Kidney glomerular epithelial cell (primary cell): Measurements from ENCODE around the gene ANKRD62.

Experiments
- DNase-seq: peaks from one replicate; lab custom pipeline; 2025; lab: John Stamatoyannopoulos, UW

ANKRD62 gene

DNA sequence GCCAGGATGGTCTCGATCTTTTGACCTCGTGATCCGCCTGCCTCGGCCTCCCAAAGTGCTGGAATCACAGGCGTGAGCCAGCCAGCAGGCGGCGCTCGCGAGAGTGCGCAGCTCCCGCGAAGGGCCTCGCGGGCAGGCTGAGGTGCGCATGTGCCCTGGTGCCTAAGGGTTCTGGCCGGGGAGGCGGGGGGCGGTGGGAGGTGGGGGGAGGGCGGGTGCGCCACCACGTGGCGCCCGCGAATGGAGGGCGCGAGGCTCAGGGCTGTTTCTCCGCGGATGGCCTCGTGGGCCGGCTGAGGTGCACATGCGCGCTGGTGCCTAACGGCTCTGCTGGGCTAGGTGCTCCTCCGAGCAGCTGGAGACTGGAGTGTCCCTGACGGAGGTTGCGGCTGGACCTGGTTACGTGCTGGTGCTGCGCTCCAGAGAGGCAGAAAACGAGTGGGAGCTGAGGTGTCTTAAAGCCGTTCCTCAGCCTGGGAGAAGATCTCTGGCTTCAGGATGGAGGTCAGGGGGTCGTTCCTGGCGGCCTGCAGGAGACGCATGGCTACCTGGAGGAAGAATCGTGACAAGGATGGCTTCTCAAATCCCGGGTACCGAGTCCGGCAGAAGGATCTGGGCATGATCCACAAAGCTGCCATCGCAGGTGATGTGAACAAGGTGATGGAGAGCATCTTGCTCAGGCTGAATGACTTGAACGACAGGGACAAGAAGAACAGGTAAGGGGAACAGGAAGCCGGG lies at the start of gene ANKRD62:
Gene ANKRD62, plus strand, starts transcription at position 324 of the 738 bp plus-strand sequence. Its CDS starts 175 bp downstream, at position 499.
- no peak for DNase-seq

DNA sequence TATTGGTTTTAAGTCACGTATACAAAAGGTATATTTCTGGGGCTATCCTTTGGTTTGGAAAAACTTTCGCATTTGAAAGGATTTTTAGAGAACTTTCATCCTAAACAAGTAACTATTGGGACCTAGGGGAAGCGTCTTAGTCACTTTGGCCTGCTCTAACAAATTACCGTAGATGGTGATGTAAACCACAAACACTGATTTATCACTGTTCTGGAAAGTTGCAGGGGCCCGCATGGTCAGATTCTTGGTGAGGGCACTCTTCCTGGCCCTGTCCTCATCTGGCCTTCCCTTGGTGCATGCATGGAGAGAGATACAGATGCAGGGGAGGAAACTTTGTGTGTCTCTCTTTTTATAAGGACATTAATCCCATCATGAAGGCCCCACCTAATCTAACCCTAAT lies 49.1 kb upstream of the ANKRD62 start:
- no peak for DNase-seq

GRCh38 chr18:12046046-12046750 lies 47.4 kb upstream of the ANKRD62 start:
- DNase-seq: no peak

DNA sequence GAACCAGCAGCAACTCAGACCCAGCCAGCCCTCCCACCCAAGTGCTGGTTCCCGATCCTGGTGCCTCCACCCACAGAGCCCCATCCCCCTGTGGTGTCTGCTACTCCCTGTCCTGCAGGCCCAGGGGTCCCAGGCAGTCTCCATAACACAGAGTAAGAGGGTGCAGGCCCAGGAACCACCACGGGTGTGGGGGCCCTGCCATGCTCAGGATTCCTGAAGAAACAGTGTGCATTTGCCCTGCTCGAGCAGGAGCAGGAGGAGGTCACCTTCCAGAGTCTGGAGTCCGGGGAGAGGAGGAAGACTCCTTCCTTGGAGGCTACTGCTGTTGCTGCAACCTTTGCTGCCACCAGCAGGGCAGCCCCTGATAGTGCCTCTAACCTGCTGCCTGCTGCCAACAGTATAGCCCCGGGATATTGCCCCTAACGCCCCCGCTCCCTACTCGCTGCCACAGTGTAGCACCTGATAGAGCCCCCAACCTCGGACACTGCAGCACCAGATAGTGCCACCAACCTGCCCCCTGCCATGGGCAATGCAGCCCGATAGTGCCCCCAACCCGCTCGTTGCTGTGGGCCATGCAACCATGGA lies 46.8 kb upstream of the ANKRD62 start:
- DNase-seq: no peak

DNA sequence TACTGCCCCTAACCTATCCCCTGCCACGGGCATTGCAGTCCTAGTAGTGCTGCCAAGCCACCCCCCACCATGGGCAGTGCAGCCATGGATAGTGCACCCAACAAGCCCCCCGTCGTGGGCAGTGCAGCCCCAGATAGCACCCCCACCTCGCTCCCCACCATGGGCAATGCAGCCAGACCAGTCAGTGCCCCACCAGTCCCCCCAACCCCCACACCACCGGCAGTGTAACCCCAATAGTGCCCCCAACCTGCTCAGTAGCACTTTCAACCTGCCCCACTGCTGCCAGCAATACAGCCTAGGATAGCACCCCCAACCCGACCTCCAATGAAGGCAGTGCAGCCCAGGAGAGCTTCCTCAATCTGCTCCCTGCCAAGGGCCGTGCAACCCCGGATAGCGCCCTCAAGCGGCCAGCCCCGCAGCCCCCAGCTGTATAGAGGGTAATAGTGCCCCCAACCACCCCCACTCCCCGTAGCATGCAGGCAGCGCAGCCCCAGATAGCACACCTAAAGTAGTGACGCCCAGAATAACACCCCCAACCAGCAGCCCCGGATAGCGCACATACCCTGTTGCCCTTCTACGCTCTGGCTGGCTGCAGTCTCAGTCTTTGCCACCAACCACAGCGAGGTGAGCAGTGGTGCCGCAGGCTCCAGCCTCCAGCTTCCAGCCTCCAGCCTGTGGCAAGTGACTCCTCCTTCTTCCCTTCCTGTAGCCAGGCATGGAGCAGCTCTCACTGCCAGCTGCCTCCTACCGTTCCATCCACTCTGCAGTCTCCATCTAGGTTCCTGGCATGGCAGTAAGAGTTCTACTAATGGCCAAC lies 45.4 kb upstream of the ANKRD62 start:
- DNase-seq: no peak

DNA sequence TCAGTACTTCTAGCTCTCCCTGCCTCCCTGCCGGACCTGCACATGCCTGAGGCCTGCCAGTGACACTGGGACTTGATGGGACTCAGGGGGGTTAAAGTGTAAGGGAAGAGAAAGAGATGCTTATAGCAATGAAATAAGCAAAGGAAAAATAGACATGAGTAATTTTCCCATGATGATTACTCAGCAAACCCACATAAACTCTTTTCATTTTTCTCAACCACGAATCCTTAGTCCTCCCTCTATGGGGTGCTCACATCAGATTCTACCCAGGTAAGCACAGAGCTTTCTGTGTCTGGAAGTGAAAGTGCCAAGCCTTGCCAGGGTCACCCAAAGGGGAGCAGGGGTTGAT lies 44.8 kb upstream of the ANKRD62 start:
- DNase-seq: peak; percentile 36

GRCh38 chr18:12049978-12050811 lies 43.4 kb upstream of the ANKRD62 start:
- no peak for DNase-seq

DNA sequence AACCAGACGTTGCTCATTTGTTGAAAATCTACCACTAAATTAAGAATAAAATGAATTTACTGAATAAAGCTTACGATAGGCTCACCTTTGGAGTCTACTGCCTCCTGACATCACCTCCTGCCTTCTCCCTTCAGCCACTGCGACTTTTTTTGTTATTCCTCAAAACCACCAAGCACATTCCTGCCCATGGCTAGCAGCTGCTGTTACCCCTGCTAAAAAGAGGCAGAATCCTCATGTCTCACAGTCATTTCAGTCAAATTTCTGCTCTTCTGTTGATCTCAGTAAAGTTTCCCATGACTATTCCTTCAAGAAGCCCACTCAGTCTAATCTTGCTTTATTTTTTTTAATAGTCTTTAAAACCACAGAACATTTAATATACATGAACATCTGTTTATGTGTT lies 40.8 kb upstream of the ANKRD62 start:
- no peak for DNase-seq

- no peak for DNase-seq
Observed at GRCh38 chr18:12053289-12053688, 40.4 kb upstream of the ANKRD62 start.

- no peak for DNase-seq
Observed at GRCh38 chr18:12056034-12056883, 37.4 kb upstream of the ANKRD62 start.

DNA sequence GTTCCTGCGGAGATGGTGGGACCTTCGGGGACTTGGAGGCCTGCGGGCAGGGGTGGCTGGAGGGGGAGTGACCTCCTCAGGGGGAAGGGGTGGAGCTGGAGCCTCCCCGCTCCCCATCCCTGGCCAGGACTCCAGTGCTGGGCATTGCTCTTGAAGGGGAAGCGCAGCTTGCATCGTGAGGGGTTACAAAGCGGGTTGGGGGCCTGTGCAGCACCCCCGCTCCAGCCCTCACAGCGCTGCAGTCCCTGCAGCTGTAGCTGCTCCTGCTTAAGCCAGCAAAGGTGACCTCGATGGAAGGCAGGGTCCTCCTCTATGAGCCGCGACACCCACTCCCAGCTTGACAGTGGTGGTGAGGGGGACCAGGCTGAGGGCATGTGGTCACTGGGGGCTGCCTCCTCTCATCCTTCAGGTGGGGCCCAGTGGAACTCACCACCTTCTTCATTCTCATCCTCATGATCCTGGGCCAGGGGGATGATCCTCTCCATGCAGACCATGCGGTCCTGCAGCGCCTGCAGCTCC lies 36.7 kb upstream of the ANKRD62 start:
- no peak for DNase-seq

GRCh38 chr18:12057419-12058039 lies 36.1 kb upstream of the ANKRD62 start:
- no peak for DNase-seq

DNA sequence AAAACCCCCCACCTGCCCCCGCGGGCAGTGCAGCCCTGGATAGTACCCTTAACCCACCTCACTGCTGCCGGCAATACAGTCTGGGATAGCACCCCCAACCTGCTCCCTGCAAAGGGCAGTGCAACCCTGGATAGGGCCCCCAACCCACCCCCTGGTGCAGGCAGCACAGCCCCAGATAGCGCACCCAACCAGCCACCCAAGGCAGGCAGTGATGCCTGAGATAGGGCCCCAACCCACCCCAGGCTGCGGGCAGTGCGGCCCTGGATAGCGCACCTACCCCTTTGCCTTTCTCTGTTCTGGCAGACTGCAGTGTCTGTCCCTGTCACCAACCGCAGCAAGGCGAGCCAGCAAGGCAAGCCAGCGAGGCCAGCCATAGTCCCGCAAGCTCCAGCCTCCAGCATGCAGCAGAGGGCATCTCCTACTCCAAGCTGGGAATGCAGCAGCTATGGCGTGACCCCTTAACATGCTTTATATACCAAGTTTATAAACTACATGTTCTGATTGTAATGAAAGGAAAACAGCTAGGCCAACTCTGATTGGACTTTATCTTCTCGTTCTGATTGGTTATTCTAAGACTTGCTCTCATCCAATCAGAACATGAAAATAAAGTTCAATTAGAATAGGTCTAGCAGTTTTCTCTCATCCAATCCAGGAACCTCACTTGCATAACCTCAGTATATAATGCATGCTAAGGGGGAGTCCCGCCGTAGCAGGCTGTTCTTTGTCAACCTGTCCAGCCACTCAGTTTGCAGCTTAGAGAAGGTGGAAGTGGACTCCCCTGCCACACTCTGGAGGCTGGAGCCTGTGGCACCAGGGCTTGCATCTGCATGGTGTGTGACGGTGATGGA lies 34.1 kb upstream of the ANKRD62 start:
- DNase-seq: no peak

DNA sequence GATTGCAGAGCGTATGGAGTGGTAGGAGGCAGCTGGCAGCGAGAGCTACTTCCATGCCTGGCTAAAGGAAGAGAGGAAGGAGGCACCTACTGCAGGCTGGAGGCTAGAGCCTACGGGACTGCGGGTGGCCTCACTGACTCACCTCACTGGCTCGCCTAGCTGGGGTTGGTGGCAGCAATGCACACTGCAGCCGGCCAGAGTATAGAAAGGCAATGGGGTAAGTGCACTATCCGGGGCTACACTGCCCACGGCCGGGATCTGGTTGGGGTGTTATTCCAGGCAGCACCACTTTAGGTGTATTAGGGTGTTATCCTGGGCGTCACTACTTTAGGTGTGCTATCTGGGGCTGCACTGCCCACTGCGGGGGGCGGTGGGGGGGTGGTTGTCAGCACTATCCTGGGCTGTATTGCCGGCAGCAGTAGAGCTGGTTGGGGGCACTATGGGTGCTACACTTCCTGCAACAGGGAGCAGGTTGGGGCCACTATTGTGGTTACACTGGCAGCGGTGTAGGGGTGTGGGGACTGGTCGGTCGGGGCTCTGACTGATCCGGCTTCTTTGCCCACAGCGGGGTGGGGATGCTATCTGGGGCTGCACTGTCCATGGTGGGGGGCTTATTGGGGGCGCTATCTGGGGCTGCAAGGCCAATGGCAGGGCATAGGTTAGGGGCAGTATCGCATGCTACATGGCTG lies 33.3 kb upstream of the ANKRD62 start:
- no peak for DNase-seq

DNA sequence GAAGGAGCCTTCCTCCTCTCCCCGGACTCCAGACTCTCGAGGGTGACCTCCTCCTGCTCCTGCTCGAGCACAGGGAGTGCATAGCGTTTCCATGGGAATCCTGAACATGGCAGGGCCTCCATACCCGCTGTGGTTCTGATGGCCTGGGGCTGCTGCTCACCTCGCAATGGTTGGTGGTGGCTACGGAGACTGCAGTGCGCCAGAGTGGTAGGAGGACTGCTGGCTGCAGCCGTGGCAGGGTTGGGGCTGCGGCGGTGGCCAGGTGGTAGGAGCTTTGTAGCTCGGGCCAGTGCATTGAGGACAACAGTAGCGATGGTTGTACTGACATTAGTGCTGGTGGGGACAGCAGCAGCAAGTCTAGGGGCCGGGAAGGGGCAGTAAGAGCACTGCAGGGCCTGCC lies 32.0 kb upstream of the ANKRD62 start:
- DNase-seq: no peak

DNA sequence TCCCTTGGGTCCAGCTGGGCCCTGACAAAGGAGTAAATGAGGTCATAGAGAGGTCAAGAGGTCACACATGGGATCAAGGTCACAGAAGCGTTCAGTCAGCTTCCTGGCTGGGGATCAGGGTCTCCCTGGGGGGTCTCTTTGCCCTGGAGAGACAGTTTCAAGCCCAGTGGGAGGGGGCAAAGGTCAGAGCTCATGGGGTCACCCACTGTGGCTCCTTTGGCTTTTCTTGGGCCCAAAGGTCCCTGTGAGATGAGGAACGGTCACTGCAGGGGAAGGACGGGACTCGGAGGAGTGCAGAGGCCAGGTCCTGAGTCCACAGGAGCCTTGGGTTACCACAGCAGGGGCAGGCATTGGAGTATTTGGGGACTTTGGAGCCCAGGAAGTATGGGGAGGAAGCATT lies 30.7 kb upstream of the ANKRD62 start:
- DNase-seq: no peak

DNA sequence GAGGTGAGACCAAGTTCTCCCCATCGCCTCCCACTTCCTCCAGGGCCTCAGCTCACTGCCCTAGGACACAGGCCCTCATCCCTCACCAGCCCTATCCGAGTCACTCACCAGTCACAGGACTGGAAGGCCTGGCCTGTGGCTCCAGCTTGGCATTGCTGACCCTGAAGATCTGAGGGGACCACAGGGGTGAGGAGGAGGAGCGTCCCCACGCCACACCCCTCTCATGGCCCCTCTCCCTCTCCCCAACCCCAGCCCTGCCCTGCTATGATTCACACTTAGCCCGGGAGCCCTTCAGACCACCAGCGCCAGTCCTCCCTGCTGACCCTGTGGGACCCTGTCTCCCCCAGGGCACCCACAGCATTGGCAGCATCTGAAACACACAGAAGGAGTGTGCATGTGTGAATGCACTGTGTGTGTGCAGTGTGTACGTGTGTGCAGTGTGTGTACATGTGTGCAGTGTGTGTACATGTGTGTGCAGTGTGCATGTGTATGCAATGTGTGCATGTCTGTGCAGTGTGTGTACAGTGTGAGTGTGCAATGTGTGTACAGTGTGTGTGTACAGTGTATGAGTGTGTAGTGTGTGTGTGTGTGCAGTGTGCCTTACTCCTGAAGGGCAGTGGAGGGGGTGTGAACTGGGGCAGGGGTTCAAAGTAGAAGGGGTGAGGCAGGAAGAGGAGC lies 29.4 kb upstream of the ANKRD62 start:
- DNase-seq: no peak

- DNase-seq: no peak
Observed at GRCh38 chr18:12065397-12065796, 28.2 kb upstream of the ANKRD62 start.
